Body of pancreas (tissue), 4 donors: Measurements from ENCODE around the gene ZFR2. TPM values are rescaled to one million over a fixed set of nuclear protein-coding genes. Genes with fewer than 3 reads are reported as not detected.

Experiments
- ATAC-seq: fragments of 150-250 bp; one replicate; pipeline ENCODE4 v1.9.1; 2016
- DNase-seq, 4 donors: peaks; one replicate each; pipeline ENCODE4 v3.0.0-alpha.2; 2019
- H3K27ac ChIP-seq, 4 donors: fragments of 200-600 bp; sonication (generic); 1 replicate in 3 of 4; 2 replicates in 1 of 4; pipeline versions ENCODE4 v1.5.1 to v1.6.1; 2016 to 2019; ENCODE audit warnings: mild to moderate bottlenecking in 1 of 4, mixed read lengths in 1 of 4, moderate library complexity in 1 of 4
- H3K27me3 ChIP-seq, 2 donors: fragments of 200-600 bp; sonication (generic); one replicate each; pipeline ENCODE4 v1.6.0; 2016; ENCODE audit warnings: mild to moderate bottlenecking in 1 of 2
- H3K36me3 ChIP-seq, 2 donors: fragments of 200-600 bp; sonication (generic); replicated peaks in 1 of 2; 2 replicates each; pipeline ENCODE4 v1.5.1; 2016; ENCODE audit warnings: low read depth in 2 of 2; ENCODE audit not compliant: insufficient read depth in 1 of 2
- H3K4me1 ChIP-seq: fragments of 200-600 bp; sonication (generic); one replicate; pipeline ENCODE4 v1.6.0; 2016
- H3K4me3 ChIP-seq, 2 donors: fragments of 200-600 bp; sonication (generic); 1 replicate in 1 of 2; 2 replicates in 1 of 2; pipeline ENCODE4 v1.5.1; 2016 to 2019
- H3K9me3 ChIP-seq, 3 donors: fragments of 200-600 bp; sonication (generic); 1 replicate in 2 of 3; 2 replicates in 1 of 3; pipeline ENCODE4 v1.5.1; 2016
- POLR2A ChIP-seq, 3 donors: fragments of 450-650 bp; IDR thresholded peaks; one replicate each; pipeline ENCODE4 v1.6.1; 2016; ENCODE audit warnings: antibody characterized with exemption in 3 of 3, mild to moderate bottlenecking in 2 of 3
- whole genome bisulfite sequencing, 2 donors: methylation state at CpG; one replicate each; pipeline ENCODE4 v1.1.5; 2017; 5-methylcytosine and 5-hydroxymethylcytosine counted together
- intact Hi-C: fragments of 100-400 bp; cut with DNase I; formaldehyde crosslinking; loops from one replicate; pipeline ENCODE4 v1.15.1; 2023
- total RNA-seq, 2 donors: library from RNA; depleted of rRNA; stranded (reverse); fragments of >200 nt; gene quantifications; one replicate each; pipeline ENCODE4 v1.1.0, GENCODE V29; 2016
- TF ChIP-seq, protein P1 (sequence below), 7 experiments: fragments of 450-650 bp in 4 of 7; fragments of 200-600 bp in 3 of 7; sonication (generic) in 3 of 7; IDR thresholded peaks; one replicate each; pipeline ENCODE4 v1.5.1; 2016 to 2019; ENCODE audit warnings: antibody characterized with exemption in 7 of 7

Gene ZFR2
- total RNA-seq, 2 donors from 2014 or later = not detected

DNA sequence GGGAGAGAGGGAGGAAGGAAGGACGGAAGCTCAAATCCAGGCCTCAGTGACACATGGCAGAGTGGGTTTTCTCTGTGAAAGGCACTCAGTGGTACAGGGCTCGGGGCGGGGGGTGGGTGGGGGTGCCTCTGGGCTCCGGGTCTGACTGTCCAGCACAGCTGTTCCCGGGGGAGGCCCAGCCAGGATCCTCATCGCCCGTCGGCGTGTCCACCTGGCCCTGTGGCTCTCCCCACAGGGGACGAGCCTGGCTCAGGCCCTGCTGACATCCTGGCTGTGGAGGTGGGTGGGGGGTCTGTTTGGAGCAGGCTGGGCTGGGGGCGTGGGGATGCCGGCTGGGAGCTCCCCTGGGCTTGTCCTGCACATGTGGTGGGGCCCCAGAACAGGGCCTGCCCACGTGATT, 64.4 kb downstream of the ZFR2 start:
- H3K4me1 ChIP-seq = peaks cover 9% of the 10 kb centered on the region
- DNase-seq = no peak
- intact Hi-C loops = no loop called here
- H3K4me3 ChIP-seq = no peak overlapping the region
- 52 to 71% methylated on average over 3 to 12 of the region's 13 CpGs for WGBS, 2 donors
- no peaks in the 10 kb centered on the region for H3K9me3 ChIP-seq
- H3K27me3 ChIP-seq = peaks cover 0 to 17% of the 10 kb centered on the region in 2 donors
- no peak overlapping the region for H3K27ac ChIP-seq
- H3K36me3 ChIP-seq = no peaks in the 10 kb centered on the region
- TF ChIP-seq, protein P1, sequence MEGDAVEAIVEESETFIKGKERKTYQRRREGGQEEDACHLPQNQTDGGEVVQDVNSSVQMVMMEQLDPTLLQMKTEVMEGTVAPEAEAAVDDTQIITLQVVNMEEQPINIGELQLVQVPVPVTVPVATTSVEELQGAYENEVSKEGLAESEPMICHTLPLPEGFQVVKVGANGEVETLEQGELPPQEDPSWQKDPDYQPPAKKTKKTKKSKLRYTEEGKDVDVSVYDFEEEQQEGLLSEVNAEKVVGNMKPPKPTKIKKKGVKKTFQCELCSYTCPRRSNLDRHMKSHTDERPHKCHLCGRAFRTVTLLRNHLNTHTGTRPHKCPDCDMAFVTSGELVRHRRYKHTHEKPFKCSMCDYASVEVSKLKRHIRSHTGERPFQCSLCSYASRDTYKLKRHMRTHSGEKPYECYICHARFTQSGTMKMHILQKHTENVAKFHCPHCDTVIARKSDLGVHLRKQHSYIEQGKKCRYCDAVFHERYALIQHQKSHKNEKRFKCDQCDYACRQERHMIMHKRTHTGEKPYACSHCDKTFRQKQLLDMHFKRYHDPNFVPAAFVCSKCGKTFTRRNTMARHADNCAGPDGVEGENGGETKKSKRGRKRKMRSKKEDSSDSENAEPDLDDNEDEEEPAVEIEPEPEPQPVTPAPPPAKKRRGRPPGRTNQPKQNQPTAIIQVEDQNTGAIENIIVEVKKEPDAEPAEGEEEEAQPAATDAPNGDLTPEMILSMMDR (IDR thresholded peaks at IDR 0.05) = no peak
- TF ChIP-seq POLR2A (IDR thresholded peaks at IDR 0.05) = no peak
- ATAC-seq = no peak

DNA sequence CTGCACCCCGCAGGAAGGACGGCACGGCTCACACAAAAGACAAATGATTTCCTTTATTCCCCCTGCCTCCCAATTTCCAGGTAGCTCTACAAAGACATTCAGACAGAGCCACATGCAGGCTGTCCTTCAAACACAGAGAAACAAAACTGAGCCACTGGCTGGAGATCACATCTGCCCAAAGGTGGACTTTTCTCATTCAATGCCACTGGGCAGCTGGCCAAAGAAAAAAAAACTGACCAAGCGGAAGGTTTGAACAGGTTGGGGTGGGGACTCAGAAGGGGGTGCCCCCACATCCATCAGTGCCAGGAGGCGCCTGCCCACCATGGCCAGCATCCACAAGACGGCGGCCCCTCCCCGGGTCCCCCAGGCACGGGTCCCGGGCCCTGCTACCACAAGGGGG, 64.9 kb downstream of the ZFR2 start:
- H3K4me1 ChIP-seq = peaks cover 9% of the 10 kb centered on the region

DNA sequence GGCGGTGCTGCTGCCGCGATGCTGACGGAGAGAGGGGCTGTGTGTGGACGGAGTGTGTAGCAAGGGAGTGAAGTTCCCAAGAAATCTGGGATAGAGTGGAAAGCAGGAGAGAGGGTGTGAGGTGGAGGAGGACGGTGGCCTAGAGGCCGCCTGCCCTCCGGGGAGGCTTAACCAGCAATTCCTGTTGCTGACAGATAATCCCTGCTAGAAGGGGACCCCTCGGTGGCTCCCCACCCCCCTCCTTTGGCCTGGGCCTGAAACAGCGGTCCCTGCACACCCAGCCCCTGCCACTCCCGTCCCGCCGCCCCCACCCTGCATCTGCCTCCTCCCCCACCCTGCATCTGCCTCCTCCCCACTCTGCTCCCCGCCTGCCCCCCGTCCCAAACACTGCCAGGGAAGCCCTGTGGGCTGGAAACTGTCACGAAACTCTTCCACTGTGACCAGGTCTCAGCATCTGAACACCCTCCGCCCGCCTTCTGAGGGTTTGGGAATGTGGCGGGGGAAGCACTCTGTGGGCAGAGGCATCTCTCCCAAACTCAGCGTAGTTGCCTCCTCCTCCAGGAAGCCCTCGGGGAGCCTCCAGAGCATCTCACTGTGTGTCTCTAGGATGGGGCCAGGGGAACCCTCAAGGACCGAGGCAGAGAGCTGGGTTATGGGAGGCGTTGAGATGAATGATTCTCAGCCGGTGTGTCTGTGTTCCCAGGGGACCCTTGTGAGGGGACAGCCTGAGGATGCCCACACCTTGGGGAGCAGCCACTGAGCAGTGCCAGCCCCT, 65.5 kb downstream of the ZFR2 start:
- no peaks in the 10 kb centered on the region for H3K9me3 ChIP-seq
- intact Hi-C loops = no loop called here
- no peaks in the 10 kb centered on the region for H3K36me3 ChIP-seq
- H3K27me3 ChIP-seq = peaks cover 0 to 17% of the 10 kb centered on the region in 2 donors
- no peak overlapping the region for H3K4me3 ChIP-seq
- TF ChIP-seq, protein P1 (IDR thresholded peaks at IDR 0.05) = no peak
- no peak for ATAC-seq
- no peak for DNase-seq
- 67 to 79% methylated on average over 16 to 18 of the region's 24 CpGs for WGBS, 2 donors
- peaks cover 9% of the 10 kb centered on the region for H3K4me1 ChIP-seq
- no peak overlapping the region for H3K27ac ChIP-seq

More for the DNA sequence above, 64.9 kb downstream of the ZFR2 start:
- Histone ChIP-seq H3K27ac (no peak overlapping the region), H3K9me3 (no peaks in the 10 kb centered on the region), H3K36me3 (no peaks in the 10 kb centered on the region), H3K4me3 (no peak overlapping the region), H3K27me3 (peaks cover 0 to 17% of the 10 kb centered on the region in 2 donors)
- ATAC-seq = no peak
- DNase-seq = no peak
- TF ChIP-seq, protein P1 (IDR thresholded peaks at IDR 0.05) = no peak
- no peak for TF ChIP-seq POLR2A (IDR thresholded peaks at IDR 0.05)
- WGBS, 2 donors = 45 to 50% methylated on average over 6 to 8 of the region's 10 CpGs
- intact Hi-C loops = no loop called here

DNA sequence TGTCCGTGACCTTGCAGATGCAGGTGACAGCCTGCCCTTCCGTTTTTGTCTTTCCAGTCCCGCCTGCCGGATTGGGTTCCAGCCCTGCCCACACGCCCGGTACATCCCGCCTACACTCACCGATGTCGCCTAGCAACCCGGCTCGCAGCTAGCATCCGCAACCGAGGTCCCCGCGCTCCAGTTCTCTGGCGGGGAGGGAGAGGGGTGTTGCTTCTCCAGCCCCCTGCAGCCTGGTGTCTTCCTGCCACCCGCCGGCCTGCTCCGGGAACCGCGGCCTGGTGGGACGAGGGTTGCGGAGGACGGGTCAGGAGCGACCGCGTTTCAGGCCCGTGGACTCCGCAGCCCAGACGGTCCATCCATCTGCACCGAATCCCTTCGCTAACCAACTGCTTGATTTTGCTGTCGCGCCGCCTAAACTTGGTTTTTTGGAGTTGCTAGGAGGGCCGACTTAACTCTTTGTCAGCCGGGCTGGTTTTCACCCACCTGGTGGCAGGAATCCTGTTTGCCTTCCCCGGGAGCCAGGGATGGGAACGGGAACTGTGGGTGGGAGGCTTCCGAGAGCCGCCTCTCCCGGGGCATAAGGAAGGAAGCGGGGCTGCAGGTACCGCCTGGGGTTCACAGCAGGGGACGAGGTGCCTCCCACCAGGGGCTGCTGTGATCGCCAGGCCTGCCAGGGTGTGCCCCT, 67.3 kb downstream of the ZFR2 start:
- 3 to 17% methylated on average over 1 to 45 of the region's 46 CpGs for WGBS, 2 donors

More for the DNA sequence above, 67.3 kb downstream of the ZFR2 start:
- DNase-seq = peak in 3 of 4 donors; percentile 21 to 31 (median 25)
- Histone ChIP-seq H3K36me3 (no peaks in the 10 kb centered on the region), H3K9me3 (no peaks in the 10 kb centered on the region), H3K27ac (no peak overlapping the region), H3K27me3 (peaks cover 0 to 17% of the 10 kb centered on the region in 2 donors), H3K4me1 (peaks cover 9% of the 10 kb centered on the region), H3K4me3 (no peak overlapping the region)
- intact Hi-C loops = no loop called here
- ATAC-seq = peak; percentile 30
- no peak for TF ChIP-seq POLR2A (IDR thresholded peaks at IDR 0.05)
- TF ChIP-seq, protein P1 (IDR thresholded peaks at IDR 0.05) = no peak
